GM12864 (cell line): Measurements from ENCODE around the gene CPNE5.

Experiments used
- DNase-seq: peaks from one replicate; pipeline ENCODE4 v3.0.0-alpha.2; 2011; ENCODE audit warnings: low read depth
- H3K4me3 ChIP-seq: 2 replicates; pipeline ENCODE4 v1.5.1; 2011; ENCODE audit warnings: mild to moderate bottlenecking, low read depth, low read length, control low read depth
- TF ChIP-seq, protein P1 (sequence below): IDR thresholded peaks from 2 replicates; pipeline ENCODE4 v1.5.1; 2011; ENCODE audit warnings: low read depth, mild to moderate bottlenecking, moderate library complexity, low read length, control low read depth, inconsistent platforms; ENCODE audit errors: missing control alignments

CPNE5 gene

GRCh38 chr6:36863670-36864540 lies 24.7 kb upstream of the CPNE5 start:
- DNase-seq, result no peak
- TF ChIP-seq, protein P1, sequence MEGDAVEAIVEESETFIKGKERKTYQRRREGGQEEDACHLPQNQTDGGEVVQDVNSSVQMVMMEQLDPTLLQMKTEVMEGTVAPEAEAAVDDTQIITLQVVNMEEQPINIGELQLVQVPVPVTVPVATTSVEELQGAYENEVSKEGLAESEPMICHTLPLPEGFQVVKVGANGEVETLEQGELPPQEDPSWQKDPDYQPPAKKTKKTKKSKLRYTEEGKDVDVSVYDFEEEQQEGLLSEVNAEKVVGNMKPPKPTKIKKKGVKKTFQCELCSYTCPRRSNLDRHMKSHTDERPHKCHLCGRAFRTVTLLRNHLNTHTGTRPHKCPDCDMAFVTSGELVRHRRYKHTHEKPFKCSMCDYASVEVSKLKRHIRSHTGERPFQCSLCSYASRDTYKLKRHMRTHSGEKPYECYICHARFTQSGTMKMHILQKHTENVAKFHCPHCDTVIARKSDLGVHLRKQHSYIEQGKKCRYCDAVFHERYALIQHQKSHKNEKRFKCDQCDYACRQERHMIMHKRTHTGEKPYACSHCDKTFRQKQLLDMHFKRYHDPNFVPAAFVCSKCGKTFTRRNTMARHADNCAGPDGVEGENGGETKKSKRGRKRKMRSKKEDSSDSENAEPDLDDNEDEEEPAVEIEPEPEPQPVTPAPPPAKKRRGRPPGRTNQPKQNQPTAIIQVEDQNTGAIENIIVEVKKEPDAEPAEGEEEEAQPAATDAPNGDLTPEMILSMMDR, result no peak
- no peak overlapping the region for H3K4me3 ChIP-seq

- no peak for DNase-seq
- TF ChIP-seq, protein P1, result no peak
- H3K4me3 ChIP-seq, result no peak overlapping the region
Measured at GRCh38 chr6:36862848-36863382, 23.7 kb upstream of the CPNE5 start.

GRCh38 chr6:36862164-36862847 lies 23.1 kb upstream of the CPNE5 start:
- DNase-seq, result no peak
- no peak overlapping the region for H3K4me3 ChIP-seq
- TF ChIP-seq, protein P1, result no peak

DNA sequence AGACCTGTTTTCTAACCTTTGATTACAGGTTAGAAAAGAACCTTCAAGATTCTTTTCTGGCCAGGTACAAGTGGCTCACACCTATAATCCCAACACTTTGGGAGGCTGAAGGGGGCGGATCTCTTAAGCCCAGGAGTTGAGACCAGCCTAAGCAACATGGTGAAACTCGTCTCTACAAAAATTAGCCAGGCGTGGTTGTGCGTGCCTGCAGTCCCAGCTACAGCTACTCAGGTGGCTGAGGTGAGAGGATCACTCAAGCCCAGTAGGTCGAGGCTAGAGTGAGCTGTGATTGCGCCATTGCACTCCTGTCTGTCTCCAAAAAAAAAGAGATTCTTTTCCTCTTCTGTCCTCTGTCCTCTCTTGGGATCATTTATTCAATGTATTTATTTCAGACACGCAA lies 20.9 kb upstream of the CPNE5 start:
- TF ChIP-seq, protein P1, result no peak
- no peak overlapping the region for H3K4me3 ChIP-seq
- DNase-seq, result no peak

DNA sequence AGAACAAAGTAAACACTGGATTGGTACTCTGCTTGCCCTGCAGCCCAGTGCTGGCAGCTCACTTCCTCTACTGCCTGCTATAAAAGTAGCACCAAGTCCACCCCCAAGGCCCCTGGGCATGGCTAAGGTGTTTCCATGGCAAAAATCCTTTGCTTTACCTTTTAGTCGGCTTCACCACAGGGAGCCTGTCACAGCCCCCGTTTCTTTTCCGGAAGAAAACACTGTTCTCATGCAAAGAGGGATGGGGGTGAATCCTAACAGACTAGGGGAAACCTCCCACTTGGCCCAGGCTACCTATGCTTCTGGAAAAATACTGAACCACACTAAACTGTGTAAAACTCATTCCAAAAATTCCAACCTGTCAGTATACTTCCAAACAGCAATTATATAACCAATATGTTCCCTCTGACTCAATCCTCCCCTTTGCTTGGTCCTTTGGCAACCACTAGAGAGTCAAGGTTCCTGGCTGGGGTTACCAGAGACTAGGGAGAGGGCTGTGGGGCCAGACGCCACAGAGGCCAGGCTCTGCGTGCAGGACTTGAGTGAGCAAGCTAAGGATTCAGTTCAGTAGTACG lies 19.2 kb upstream of the CPNE5 start:
- DNase-seq, result no peak
- TF ChIP-seq, protein P1, result no peak
- no peak overlapping the region for H3K4me3 ChIP-seq

- TF ChIP-seq, protein P1, result no peak
- no peak for DNase-seq
- no peak overlapping the region for H3K4me3 ChIP-seq
Measured at GRCh38 chr6:36857325-36857724, 18.1 kb upstream of the CPNE5 start.
